Superior temporal gyrus (tissue), 1 donor: ENCODE measurements around the gene PEMT.
"Not testable (repeated sequence)": the region's sequence is repeated elsewhere in the genome, so short reads cannot be mapped to it uniquely, and the experiment has no call there.

Source experiments
- DNase-seq: peaks from one replicate; pipeline ENCODE4 v3.0.0-alpha.2; 2016; ENCODE audit errors: extremely low spot score

The PEMT gene

DNA sequence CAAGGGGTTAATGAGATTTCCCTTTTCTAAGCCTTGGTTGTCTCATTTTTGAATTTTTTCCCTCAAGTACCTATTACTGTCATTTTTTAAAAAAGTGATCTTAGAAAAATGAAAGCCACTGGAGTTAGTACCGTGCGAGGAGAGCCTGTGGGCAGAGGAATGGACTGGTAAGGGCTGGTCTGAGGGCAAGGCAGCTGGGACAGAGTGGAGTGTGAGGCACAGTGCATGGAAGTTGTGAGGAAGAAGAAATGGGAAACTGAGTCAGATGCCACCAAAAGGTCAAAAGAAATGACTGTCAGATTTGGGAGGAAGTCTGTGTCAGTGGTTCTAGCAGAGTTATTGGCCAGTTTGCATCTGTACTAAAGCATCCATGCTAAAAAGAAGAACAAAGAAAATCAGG lies 103.5 kb downstream of the PEMT start:
- DNase-seq = no peak

- DNase-seq = not testable (repeated sequence)
Measured at GRCh38 chr17:17486416-17486815, 105.1 kb downstream of the PEMT start.

GRCh38 chr17:17485420-17485819 lies 106.1 kb downstream of the PEMT start:
- no peak for DNase-seq

GRCh38 chr17:17484451-17484899 lies 107.0 kb downstream of the PEMT start:
- no peak for DNase-seq

- DNase-seq = no peak
Measured at GRCh38 chr17:17481860-17482259, 109.6 kb downstream of the PEMT start.

- DNase-seq = no peak
Measured at GRCh38 chr17:17480593-17481148, 110.8 kb downstream of the PEMT start.

GRCh38 chr17:17479209-17479608 lies 112.3 kb downstream of the PEMT start:
- DNase-seq = peak; percentile 60

GRCh38 chr17:17476865-17477467 lies 114.5 kb downstream of the PEMT start, which contains the start of gene MED9:
MED9 (plus strand) TSS chr17:17477000; CDS start chr17:17477042, 42 bp downstream.
- peak; percentile 93 for DNase-seq

DNA sequence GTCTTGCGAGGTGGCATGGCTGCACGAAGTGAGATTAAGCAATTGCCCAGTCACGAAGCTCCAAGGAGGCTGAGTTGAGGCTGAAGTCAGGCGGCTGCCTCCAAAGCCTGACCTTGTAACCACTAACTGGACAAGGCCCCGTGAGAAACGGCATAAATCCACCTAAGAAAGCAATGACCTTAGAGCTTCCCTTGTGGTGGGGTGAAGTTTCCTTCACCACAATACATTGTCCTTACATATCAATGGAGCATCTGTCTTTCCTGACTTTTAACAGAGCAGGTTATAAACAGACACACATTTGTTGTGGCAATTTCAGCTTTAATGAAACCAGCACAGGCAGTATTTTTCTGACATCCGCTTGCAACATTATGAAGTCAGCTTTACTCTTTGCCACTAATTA lies 117.2 kb downstream of the PEMT start:
- DNase-seq = no peak

- peak; percentile 59 for DNase-seq
Measured at GRCh38 chr17:17472333-17472920, 119.1 kb downstream of the PEMT start.

- no peak for DNase-seq
Measured at GRCh38 chr17:17469996-17470395, 121.5 kb downstream of the PEMT start.

GRCh38 chr17:17469358-17469757 lies 122.2 kb downstream of the PEMT start:
- no peak for DNase-seq

DNA sequence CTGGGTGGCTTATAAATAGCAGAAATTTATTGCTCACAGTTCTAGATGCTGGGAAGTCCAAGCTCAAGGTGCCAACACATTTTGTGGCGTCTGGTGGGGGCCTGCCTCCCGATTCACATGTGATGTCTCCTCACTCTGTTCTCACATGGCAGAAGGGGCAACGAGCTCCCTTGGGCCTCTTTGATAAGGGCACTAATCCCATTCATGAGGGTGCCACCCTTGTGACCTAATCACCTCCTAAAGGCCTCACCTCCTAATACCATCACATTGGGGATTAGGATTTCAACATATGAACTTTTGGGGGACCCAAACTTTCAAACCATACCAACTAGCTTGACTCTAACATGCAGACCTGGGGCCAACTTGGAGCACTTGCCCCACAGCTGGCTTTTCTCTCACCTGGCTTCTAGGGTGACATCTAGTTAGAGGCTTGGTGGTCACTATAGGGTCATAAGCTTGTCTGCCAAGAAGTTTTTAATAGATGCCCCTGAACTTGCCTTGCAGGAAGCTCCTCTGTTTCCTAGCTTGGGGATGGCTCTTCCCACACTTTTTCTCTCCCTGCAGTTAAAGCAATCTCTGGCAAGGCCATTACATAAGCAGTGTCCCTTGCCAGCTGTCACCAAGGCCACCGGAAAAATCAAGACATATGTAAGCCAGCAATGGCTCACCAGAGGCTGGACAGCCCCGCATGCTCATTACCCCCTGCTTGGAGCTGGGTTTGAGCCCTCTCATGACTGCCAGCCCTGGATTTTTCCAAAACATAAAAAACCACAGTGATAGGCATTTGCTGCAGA lies 123.1 kb downstream of the PEMT start:
- peak; percentile 58 for DNase-seq

- no peak for DNase-seq
Measured at GRCh38 chr17:17467720-17468119, 123.8 kb downstream of the PEMT start.

DNA sequence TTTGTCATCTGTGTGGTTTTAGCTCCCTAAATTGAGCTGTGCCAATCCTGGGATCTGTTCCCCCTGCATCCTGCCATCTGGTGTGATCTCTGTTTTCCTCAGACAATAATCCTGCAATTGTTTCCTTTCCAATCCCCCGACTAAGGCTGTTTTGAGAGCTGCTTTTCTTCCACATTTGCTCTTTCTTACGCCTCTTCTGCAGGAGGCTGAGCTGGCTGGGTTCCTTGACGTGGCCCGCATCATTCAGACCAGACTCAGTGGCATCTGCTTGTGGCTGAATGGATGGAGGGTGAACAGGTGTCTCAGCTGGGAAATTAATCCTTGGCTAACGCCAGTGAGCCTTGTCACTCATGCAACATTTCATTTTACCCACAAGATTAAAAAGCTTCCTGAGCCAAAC lies 124.5 kb downstream of the PEMT start:
- no peak for DNase-seq

GRCh38 chr17:17466511-17466910 lies 125.0 kb downstream of the PEMT start:
- DNase-seq = no peak

DNA sequence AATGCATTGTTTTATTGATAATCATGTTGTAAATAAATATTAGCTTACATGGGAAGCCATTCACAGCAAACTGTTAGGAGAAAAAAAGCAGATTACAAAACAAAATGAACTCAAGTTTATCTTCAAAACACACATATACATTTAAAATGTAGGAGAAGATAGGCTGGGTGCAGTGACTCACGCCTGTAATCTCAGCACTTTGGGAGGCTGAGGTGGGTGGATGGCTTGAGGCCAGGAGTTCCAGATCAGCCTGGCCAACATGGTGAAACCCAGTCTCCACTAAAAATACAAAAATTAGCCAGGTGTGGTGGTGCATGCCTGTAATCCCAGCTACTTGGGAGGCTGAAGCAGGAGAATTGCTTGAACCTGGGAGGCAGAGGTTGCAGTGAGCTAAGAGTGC lies 125.6 kb downstream of the PEMT start:
- not testable (repeated sequence) for DNase-seq

DNA sequence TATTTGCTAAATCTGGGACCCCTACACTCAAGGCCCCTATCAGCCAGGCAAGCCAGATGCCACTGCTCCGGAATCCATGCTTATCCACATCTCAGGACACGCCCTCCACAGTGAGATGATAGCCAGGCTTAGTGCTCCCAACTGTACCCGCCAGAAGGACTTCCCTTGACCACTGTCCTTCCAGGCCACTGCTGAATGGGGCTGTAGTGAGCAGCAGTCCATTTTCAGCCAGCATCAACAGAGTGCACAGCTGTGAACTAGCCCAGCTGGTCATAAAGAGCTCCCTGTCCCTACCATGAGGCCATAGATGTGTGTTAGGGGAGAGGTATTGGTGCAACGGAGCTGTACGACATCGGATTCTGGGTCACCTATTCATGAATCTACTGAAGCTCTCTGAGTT lies 127.7 kb downstream of the PEMT start:
- DNase-seq = no peak

DNA sequence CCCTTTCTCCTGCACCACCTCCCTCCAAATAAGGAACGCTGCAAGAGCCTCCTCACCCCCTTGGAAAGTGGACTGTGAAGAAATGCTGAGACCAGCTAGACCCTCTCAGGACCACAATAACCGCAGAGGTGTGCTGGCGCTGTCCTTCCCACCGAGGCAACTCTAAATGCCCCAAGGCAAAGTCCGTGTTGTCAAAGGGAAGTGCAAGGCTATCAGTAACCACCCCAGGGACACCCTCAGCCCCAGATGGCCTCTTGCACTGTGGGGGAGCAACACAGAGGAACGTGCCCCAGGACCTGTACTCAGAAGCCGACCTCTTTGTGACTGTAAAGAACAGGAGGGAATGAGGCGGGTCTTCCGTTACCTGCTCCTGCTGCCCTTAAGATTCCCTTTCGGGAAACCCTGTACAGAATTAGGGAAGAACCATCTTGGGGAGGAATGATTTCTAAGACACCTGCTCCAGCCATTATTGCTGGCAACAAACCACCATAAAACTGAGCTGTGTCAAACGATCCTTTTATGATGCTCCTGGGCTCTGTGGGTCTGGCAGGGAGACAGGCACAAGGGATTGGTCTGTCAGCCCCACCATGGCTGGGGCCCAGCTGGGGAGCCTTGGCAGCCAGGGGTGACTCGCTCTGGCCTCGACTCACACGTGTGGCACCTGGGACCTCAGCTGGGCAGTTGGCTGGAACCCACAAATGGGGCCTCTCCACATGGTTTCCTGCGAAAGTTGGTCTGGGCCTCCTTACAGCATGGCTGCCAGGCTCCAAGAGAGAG lies 129.3 kb downstream of the PEMT start:
- no peak for DNase-seq

DNA sequence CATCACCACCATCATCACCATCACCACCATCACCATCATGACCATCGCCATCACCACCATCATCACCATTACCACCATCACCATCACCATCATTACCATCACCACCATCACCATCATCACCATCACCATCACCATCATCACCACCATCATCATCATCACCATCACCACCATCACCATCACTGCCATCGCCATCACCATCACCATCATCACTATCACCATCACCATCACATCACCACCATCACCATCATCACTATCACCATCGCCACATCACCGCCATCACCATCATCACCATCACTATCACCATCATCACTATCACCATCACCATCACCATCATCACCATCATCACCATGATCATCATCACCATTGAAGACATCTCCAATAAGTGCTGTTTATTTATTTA lies 131.5 kb downstream of the PEMT start:
- no peak for DNase-seq

GRCh38 chr17:17457680-17458079 lies 133.8 kb downstream of the PEMT start:
- no peak for DNase-seq

GRCh38 chr17:17456251-17456650 lies 135.3 kb downstream of the PEMT start:
- DNase-seq = no peak
